SW480 (cell line): ENCODE results near the gene SRRM3.
"Not testable (repeated sequence)": the region's sequence is repeated elsewhere in the genome, so short reads cannot be mapped to it uniquely, and the experiment has no call there.

ENCODE experiments used
- DNase-seq: peaks from one replicate; pipeline ENCODE4 v3.0.0-alpha.2; 2016; ENCODE audit warnings: low spot score

Gene SRRM3

GRCh38 chr7:76189276-76189675, 12.4 kb upstream of the SRRM3 start:
- DNase-seq: no peak

- peak; percentile 81 for DNase-seq
Observed at GRCh38 chr7:76191783-76192240, 9.9 kb upstream of the SRRM3 start.

- DNase-seq: no peak
Observed at GRCh38 chr7:76193466-76193865, 8.2 kb upstream of the SRRM3 start.

DNA sequence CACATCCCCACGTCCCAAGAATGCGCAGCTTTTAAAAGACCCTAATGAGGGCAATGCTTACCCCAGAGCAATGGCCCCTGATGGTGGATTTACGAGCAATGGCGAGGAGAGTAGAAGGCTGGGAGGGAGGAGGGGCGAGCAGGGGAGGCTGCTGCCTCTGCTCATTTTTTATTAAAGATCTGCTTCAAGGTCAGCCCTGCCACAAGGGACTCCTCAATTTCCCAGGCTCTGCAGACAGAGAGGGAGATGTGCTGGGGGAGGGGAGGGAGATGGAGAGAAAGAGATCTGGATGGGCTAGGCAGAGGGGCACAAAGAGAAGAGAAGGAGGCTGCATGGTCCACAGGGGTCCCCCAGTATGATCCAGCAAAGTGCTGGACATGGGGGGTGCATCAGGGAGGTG, 7.8 kb upstream of the SRRM3 start:
- no peak for DNase-seq

GRCh38 chr7:76196786-76197185, 4.9 kb upstream of the SRRM3 start:
- DNase-seq: no peak

DNA sequence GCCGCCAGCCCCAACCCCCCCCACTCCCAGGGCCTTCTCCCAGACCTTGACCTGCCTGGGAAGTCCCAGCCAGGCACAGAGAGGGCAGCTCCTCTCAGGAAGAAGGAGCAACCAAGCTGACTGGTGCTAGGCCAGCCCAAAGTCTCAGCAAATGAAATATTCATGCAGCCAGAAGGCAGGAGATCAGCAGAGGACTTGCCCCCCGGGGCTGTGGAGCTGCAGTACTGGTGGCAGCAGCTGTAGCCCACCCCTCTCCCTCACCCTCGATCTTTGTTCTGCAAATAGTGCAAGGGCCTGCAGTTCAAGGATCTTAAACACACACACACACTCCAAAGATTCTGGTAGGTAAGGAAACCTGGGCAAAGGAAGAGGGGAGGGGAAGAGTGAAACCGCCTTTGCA, 3.5 kb upstream of the SRRM3 start:
- DNase-seq: no peak

DNA sequence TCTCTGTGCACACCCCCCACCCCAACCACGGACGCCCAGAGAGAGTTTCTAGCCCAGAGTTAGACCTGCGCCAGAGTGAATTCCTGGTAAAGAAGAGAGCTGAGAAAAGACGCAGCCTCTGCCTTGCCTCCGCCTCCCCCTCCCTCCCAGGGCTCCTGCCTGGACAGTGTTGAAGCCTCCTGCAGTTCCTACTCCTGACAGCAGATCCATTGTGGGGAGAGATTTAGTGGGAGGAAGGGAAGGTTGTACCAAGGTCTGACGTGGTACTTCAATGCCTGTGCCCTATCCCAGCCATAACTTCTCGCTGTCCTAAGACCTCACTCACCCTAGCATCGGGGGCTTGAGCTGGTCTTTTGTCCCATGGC, 952 bp downstream of the SRRM3 start:
- no peak for DNase-seq

- no peak for DNase-seq
Observed at GRCh38 chr7:76204147-76204546, 2.5 kb downstream of the SRRM3 start.

- DNase-seq: no peak
Observed at GRCh38 chr7:76206633-76207032, 4.9 kb downstream of the SRRM3 start.

- DNase-seq: no peak
Observed at GRCh38 chr7:76209310-76209709, 7.6 kb downstream of the SRRM3 start.

GRCh38 chr7:76211216-76211615, 9.5 kb downstream of the SRRM3 start:
- no peak for DNase-seq

DNA sequence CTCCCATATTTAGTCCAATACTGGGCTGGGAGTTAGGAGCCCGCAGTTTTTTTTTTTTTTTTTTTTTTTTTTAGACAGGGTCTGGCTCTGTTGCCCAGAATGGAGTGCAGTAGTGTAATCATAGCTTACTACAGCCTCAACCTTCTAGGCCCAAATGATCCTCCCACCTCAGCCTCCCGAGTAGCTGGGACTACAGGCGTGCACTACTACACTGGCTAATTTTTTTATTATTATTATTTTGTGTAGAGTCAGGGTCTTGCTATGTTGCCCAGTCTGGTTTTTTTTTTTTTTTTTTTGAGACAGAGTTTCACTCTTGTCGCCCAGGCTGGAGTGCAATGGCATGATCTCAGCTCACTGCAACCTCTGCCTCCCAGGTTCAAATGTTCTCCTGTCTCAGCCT, 13.7 kb downstream of the SRRM3 start:
- not testable (repeated sequence) for DNase-seq

DNA sequence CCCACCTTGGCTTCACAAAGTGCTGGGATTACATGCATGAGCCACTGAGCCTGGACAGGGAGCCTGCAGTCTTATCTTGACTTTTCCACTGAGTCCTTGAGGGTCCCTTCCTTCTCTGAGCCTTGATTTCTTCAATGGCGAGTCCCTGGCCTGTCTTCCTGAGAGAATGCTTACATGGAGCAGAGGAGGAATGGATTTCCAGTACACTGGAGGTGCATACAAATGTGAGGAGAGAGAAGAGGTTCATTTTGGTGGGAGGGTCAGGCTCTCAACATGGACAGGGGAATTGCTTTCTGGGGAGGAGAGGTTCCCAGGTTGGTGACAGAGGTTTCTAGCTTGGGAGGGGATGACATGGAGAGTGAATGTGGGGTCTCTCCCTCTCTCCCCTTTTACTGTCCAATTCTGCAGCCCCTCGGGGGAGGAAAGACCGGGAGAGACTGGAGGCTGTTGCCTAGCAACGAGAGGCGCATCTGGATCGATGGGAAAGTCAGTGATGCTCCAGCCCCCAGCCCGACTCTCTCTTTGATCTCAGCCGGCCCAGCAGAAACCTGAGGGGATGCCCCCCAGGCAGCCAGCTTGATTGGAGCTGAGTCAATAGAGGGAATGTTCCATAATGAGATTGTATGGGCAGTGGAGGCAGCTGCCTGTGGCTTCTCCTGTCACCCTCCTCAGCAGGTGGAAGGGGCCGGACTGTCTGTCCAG, 14.8 kb downstream of the SRRM3 start:
- DNase-seq: no peak

GRCh38 chr7:76217942-76218566, 16.4 kb downstream of the SRRM3 start:
- no peak for DNase-seq

DNA sequence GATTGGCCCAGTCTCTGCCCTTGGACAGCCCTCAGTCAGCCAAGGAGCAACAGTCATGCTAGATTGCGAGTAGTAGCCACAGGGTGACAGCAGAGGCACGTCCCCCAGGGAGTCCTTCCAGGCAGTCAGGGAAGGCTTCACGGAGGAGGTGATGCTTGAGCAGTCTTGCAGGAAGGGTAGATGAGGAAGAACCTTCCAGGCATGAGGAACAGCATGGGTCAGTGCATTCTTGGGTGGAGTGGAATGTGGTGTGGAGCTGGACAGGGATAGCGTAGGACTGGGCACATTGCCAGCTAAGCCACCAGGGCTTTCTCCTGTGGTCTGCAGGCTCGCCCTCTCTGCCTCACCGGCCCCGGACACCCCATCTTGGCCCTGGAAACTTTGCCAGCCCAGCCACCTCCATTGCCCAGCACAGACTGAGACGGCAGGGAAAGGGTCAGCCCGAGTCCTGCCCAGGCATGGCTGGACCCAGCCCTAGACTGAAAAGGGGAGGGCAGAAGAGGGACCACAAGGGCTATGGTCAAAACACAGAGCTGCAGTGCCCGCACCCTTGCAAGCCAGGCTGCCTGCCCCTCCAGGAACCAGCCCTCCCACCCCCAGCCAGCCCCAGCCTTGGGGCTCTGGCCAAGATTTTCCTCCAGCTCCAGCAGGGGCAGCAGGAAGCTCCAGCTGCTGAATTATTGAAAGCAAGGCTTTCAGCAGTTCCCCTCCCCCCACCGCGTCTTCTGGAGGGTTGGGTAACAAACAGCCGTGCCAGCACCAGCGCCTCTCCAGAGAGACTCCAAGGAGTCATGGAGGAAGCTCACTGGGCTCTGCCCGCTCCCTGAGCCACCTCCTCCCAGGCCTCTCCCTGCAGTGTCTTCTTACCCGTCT, 18.7 kb downstream of the SRRM3 start:
- DNase-seq: peak; percentile 33

DNA sequence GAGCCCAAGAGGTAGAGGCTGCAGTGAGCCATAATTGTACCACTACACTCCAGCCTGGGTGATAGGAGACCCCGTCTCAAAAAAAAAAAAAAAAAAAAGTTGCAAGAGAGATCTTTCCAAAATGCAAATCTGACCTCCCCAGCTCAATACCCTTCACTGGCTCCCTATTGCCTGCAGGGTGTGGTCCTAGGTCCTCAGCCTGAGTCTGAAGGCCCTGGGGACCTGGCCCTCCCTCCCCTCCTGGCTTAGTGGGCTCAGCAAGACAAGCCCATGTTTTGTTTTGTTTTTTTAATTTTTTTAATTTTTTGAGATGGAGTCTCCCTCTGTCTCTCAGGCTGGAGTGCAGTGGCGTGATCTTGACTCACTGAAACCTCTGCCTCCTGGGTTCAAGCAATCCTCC, 20.6 kb downstream of the SRRM3 start:
- no peak for DNase-seq

DNA sequence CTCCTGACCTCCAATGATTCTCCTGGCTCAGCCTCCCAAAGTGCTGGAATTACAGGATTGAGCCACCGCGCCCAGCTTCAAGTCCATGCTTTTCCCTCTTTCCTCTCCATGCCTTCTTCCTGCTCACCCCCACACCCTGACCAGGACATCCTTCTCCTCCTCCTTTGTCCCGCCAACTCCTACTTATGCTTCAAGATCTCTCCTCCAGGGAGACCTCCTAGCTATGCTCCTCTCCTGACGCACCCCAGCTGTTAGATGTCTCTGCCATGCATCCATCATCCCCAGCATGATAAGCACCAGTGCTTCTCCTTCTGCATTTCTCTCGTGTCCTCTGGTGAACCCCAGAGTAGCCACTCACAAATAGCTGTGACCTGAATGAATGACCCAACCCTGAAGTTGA, 21.1 kb downstream of the SRRM3 start:
- DNase-seq: no peak

DNA sequence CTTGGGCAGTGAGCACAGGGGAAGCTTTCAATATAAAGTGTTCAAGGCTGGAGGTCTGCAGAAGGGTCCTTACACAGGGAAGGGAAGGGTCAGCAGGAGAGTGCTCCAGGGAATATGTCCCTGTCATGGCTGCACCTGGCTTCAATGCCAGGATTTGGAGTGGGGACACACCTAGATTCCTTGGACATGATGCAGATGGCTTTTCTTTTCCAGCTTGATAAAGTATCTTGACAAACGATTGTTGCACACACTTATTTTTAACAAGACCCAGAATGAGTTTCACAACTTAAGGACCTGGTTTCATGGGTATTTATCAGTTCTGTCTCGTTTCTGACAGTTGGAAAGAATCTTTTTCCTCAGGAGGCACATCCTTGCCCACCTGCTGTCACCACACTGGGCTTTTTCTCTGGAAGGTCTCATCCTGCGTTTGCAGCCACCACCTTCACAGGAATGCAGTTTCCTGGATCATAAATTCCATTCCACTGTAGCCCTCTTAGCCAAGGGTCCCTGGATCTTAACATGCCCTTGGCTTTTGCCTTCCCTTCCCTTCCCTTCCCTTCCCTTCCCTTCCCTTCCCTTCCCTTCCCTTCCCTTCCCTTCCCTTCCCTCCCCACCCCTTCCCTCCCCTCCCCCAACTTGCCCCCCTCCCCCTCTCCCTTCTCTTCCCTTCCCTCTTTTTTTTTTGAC, 21.7 kb downstream of the SRRM3 start:
- peak; percentile 74 for DNase-seq

GRCh38 chr7:76224695-76225094, 23.0 kb downstream of the SRRM3 start:
- DNase-seq: peak; percentile 96

DNA sequence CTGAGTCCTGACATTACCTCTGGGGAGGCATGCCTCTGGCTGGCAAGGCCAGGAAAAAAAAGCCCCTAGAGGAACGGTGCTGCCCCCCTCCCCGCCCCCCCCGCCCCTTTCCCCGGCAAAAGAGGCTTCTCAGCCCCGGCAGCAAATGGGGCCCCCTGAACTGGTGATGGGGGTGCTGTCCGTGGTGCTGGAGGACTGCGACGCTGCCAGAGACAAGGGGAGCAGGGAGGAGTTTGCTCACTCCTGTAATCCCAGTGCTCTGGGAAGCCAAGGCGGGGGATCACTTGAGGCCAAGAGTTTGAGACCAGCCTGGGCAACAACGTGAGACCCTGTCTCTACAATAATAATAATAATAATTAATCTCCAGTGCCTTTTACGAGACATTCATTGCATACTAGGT, 23.7 kb downstream of the SRRM3 start:
- peak; percentile 49 for DNase-seq

DNA sequence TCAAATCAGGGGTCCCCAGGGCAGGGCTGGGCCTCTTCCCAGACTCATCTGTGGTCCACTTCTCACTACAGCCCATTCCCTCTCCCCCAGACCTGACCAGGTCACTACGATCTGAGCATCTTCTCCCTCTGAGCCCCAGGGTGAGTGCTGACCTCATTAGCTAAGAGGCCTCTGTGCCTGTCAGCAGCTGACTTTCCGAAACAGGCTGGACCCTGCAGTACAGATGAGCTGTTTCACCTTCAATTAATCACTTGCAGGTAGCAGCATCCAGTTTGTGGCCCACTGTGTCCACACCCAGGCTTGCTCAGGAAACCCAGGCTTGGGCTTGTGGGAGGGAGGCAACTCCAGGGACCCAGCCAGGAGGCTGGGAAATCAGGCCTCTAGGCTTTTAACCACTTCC, 24.3 kb downstream of the SRRM3 start:
- no peak for DNase-seq

DNA sequence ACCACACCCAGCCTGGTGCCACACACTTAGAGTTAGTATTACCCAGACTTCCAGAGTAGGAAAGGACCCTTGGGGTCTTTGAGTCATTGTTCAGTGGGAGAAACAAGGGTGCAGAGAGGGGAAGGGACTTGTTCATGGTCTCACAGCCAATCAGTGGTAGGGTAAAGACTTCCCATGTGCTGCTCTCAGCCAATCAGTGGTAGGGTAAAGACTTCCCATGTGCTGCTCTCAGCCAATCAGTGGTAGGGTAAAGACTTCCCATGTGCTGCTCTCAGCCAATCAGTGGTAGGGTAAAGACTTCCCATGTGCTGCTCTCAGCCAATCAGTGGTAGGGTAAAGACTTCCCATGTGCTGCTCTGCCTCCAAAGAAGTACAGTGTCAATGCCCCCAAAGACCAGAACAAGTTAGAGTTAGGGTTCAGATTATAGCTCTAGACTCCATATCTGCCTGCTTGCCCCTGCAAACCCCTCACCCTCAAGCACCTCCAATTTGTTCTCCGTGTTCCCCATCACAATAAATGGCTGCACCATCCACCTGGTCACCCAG, 25.3 kb downstream of the SRRM3 start:
- DNase-seq: not testable (repeated sequence)
